SW480 (cell line): Measurements from ENCODE around the gene OR6Y1.
A peak's percentile ranks its signal among the peaks of the same experiment; 100 is the strongest.

Experiments
- DNase-seq: peaks from one replicate; pipeline ENCODE4 v3.0.0-alpha.2; 2016; ENCODE audit warnings: low spot score

The OR6Y1 gene

DNA sequence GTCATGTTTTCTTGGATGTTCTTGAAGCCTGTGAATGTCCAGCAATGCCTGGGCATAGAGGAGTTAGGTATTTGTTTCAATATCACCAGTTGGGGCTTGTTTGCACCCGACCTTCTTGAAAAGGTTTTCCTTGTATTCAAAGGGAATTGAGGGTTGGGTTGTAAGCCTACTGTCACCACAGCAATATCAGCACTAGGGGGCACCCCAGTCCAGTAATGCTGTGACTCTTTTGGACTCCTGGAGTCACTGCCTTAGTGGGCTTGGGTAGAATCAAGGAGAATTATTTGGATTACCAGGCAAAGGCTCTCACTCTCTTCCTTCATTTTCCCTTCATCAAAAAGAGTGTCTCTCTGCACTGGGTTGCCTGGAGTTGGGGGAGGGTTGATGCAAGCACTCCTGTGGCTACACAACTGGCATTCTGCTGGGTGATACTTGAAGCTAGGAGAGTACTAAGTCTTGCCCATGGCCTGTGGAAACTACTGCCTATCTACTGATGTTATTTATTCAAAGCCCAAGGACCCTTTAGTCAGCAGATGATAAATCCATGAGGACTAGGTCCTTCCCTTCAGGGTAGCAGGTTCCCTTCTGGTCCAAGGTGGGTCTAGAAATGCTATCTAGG is 47.7 kb downstream of the OR6Y1 start:
- no peak for DNase-seq

DNA sequence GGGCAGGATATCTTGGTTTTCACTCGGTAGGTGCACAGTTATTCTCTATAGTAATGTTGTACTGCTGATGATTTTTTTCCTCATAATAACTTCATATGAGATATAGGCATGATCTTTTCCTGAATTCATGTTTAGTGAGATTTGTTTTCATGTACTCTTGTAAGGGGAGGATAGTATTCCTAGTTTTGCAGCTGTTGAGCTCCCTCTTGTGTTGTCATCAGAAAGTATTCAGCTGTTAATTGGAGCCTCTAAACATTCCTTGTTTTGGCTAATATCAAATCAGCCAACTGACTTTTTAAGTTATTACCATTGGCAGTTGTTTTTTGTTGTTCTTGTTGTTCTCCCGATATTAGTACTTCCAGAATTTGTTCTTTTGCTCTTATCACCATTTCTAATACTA is 57.8 kb downstream of the OR6Y1 start:
- DNase-seq = peak; percentile 8

DNA sequence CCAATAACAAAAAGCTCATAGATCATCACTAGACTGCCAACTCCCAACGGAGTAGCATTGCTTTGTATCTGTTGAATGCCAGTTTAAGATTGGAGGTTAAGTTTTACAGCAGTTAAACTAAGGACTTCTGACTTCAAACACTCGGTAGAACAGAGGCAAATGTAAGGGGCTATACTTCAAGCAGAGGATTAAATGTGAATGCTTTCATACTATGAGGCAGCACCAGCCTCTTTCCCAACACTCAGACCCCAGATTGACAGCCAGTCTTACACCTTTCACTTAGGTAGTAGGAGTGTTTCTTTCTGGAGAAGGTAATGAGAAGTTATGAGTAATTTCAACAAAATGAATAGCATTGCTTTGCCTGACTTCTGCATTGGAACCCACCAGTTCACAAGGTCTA is 59.4 kb downstream of the OR6Y1 start:
- DNase-seq = no peak
